Measurements from ENCODE around the gene COX6A2. TPM values are rescaled to one million over a fixed set of nuclear protein-coding genes. Genes with fewer than 3 reads are reported as not detected.

COX6A2 gene
- total RNA-seq, 8 experiments from 2014 or later: not detected

- in situ Hi-C loops (cut with MboI; ENCODE audit: low pct_unique_long_range_greater_than_20kb in 2 of 9, low sequenced_read_pairs in 9 of 9, unreplicated experiment in 9 of 9): loop anchor here in 3 of 9 experiments (25.0 kb wide), 2 partner anchors 402 to 498 kb away; partner anchors contain the start of genes SETD1A (in 2 of the 3) and ZNF267 (in 1 of the 3)
- 0 to 78% (median 69%) methylated on average over 3 to 8 of the region's 8 CpGs for WGBS, 10 experiments
- H3K4me1 ChIP-seq (replicated peaks in 1 of 2): peaks cover 21 to 26% of the 10 kb centered on the region in 2 donors
- H3K4me3 ChIP-seq: peak overlapping the region; percentile 39 to 87 (median 67)
- H3K27ac ChIP-seq: peak overlapping the region; percentile 55 to 81
- ATAC-seq (replicated peaks in 6 of 8): no peak
Observed at GRCh38 chr16:31460582-31461002, 32.4 kb upstream of the COX6A2 start.

GRCh38 chr16:31459687-31460581, 31.8 kb upstream of the COX6A2 start:
- in situ Hi-C loops (cut with MboI; ENCODE audit: low pct_unique_long_range_greater_than_20kb in 2 of 9, low sequenced_read_pairs in 9 of 9, unreplicated experiment in 9 of 9): loop anchor here in 3 of 9 experiments (25.0 kb wide), 2 partner anchors 402 to 498 kb away; partner anchors contain the start of genes SETD1A (in 2 of the 3) and ZNF267 (in 1 of the 3)
- WGBS, 10 experiments: 0 to 34% (median 5%) methylated on average over 2 to 18 of the region's 61 CpGs
- peaks cover 28 to 32% of the 10 kb centered on the region in 2 donors for H3K4me1 ChIP-seq (replicated peaks in 1 of 2)
- peak overlapping the region; percentile 100 for H3K27ac ChIP-seq
- H3K4me3 ChIP-seq: peak overlapping the region; percentile 67 to 87 (median 75)
- peak; percentile 60 to 84 (median 80) for ATAC-seq (replicated peaks in 6 of 8)

- peak; percentile 70 to 85 (median 80) for ATAC-seq (replicated peaks in 6 of 8)
- 0 to 2% (median 0%) methylated on average over 2 to 23 of the region's 91 CpGs; no CpG with 5 or more reads in 5 of the 10 experiments for WGBS, 10 experiments
- peak within 1 kb of the TSS; percentile 100 for H3K27ac ChIP-seq
- in situ Hi-C loops (cut with MboI; ENCODE audit: low pct_unique_long_range_greater_than_20kb in 2 of 9, low sequenced_read_pairs in 9 of 9, unreplicated experiment in 9 of 9): loop anchor here in 3 of 9 experiments (25.0 kb wide), 2 partner anchors 403 to 497 kb away; partner anchors contain the start of genes SETD1A (in 2 of the 3) and ZNF267 (in 1 of the 3)
- peaks cover 36 to 39% of the 10 kb centered on the region in 2 donors for H3K4me1 ChIP-seq (replicated peaks in 1 of 2)
- peak within 1 kb of the TSS; percentile 67 to 87 (median 75) for H3K4me3 ChIP-seq
Observed at GRCh38 chr16:31458844-31459686, 30.9 kb upstream of the COX6A2 start, which contains the start of gene ARMC5. Gene ARMC5, plus strand, starts transcription at chr16:31459501. Its CDS starts 24 bp downstream, at chr16:31459525.

- 0 to 15% (median 2%) methylated on average over 3 to 12 of the region's 42 CpGs; no CpG with 5 or more reads in 2 of the 10 experiments for WGBS, 10 experiments
- ATAC-seq (replicated peaks in 6 of 8): peak in 3 of 8 experiments; percentile 3 to 11 (median 4)
- Histone ChIP-seq H3K4me3 (peak overlapping the region; percentile 67 to 87 (median 75)), H3K27ac (peak overlapping the region; percentile 100), H3K4me1 (replicated peaks in 1 of 2) (peaks cover 44 to 47% of the 10 kb centered on the region in 2 donors)
- in situ Hi-C loops (cut with MboI; ENCODE audit: low pct_unique_long_range_greater_than_20kb in 2 of 9, low sequenced_read_pairs in 9 of 9, unreplicated experiment in 9 of 9): loop anchor here in 3 of 9 experiments (25.0 kb wide), 2 partner anchors 404 to 496 kb away; partner anchors contain the start of genes SETD1A (in 2 of the 3) and ZNF267 (in 1 of the 3)
Observed at GRCh38 chr16:31458073-31458843, 30.1 kb upstream of the COX6A2 start.

- no peak for ATAC-seq (replicated peaks in 6 of 8)
- Histone ChIP-seq H3K4me3 (peak overlapping the region in 3 of 5 donors; percentile 71 to 78 (median 75)), H3K4me1 (replicated peaks in 1 of 2) (peaks cover 51 to 53% of the 10 kb centered on the region in 2 donors), H3K27ac (no peak overlapping the region)
- in situ Hi-C loops (cut with MboI; ENCODE audit: low pct_unique_long_range_greater_than_20kb in 2 of 9, low sequenced_read_pairs in 9 of 9, unreplicated experiment in 9 of 9): loop anchor here in 3 of 9 experiments (25.0 kb wide), 2 partner anchors 405 to 495 kb away; partner anchors contain the start of genes SETD1A (in 2 of the 3) and ZNF267 (in 1 of the 3)
- 50 to 100% (median 76%) methylated on average over 1 to 3 of the region's 8 CpGs; no CpG with 5 or more reads in 2 of the 10 experiments for WGBS, 10 experiments
Observed at GRCh38 chr16:31456988-31457360, 28.8 kb upstream of the COX6A2 start.

GRCh38 chr16:31455601-31456314, 27.6 kb upstream of the COX6A2 start:
- Histone ChIP-seq H3K4me3 (peak overlapping the region in 1 of 5 donors; percentile 13), H3K4me1 (replicated peaks in 1 of 2) (peaks cover 53 to 58% of the 10 kb centered on the region in 2 donors), H3K27ac (peak overlapping the region in 1 of 2 donors; percentile 11)
- ATAC-seq (replicated peaks in 6 of 8): no peak
- 60 to 100% (median 77%) methylated on average over 1 to 9 of the region's 17 CpGs; no CpG with 5 or more reads in 2 of the 10 experiments for WGBS, 10 experiments
- in situ Hi-C loops (cut with MboI; ENCODE audit: low pct_unique_long_range_greater_than_20kb in 2 of 9, low sequenced_read_pairs in 9 of 9, unreplicated experiment in 9 of 9): loop anchor here in 3 of 9 experiments (25.0 kb wide), 2 partner anchors 407 to 493 kb away; partner anchors contain the start of genes SETD1A (in 2 of the 3) and ZNF267 (in 1 of the 3)

- Histone ChIP-seq H3K4me1 (replicated peaks in 1 of 2) (peaks cover 49 to 58% of the 10 kb centered on the region in 2 donors), H3K27ac (peak overlapping the region in 1 of 2 donors; percentile 22), H3K4me3 (peak overlapping the region in 2 of 5 donors; percentile 8 to 10)
- ATAC-seq (replicated peaks in 6 of 8): peak; percentile 4 to 53 (median 45)
- in situ Hi-C loops (cut with MboI; ENCODE audit: low pct_unique_long_range_greater_than_20kb in 2 of 9, low sequenced_read_pairs in 9 of 9, unreplicated experiment in 9 of 9): loop anchor here in 3 of 9 experiments (25.0 kb wide), 2 partner anchors 409 to 491 kb away; partner anchors contain the start of genes SETD1A (in 2 of the 3) and ZNF267 (in 1 of the 3)
- 0 to 100% (median 21%) methylated on average over 1 to 8 of the region's 20 CpGs for WGBS, 10 experiments
Observed at GRCh38 chr16:31453255-31454204, 25.4 kb upstream of the COX6A2 start.

- Histone ChIP-seq H3K4me1 (replicated peaks in 1 of 2) (peaks cover 45 to 56% of the 10 kb centered on the region in 2 donors), H3K4me3 (no peak overlapping the region), H3K27ac (no peak overlapping the region)
- peak in 3 of 8 experiments; percentile 17 to 61 (median 59) for ATAC-seq (replicated peaks in 6 of 8)
- in situ Hi-C loops (cut with MboI; ENCODE audit: low pct_unique_long_range_greater_than_20kb in 2 of 9, low sequenced_read_pairs in 9 of 9, unreplicated experiment in 9 of 9): loop anchor here in 3 of 9 experiments (25.0 kb wide), 2 partner anchors 410 to 490 kb away; partner anchors contain the start of genes SETD1A (in 2 of the 3) and ZNF267 (in 1 of the 3)
- 0 to 70% (median 40%) methylated on average over 1 to 3 of the region's 3 CpGs; no CpG with 5 or more reads in 2 of the 10 experiments for WGBS, 10 experiments
Observed at GRCh38 chr16:31452631-31453106, 24.5 kb upstream of the COX6A2 start.

GRCh38 chr16:31451681-31452351, 23.7 kb upstream of the COX6A2 start:
- WGBS, 10 experiments: 24 to 94% (median 55%) methylated on average over 2 to 9 of the region's 11 CpGs; no CpG with 5 or more reads in 1 of the 10 experiments
- in situ Hi-C loops (cut with MboI; ENCODE audit: low pct_unique_long_range_greater_than_20kb in 2 of 9, low sequenced_read_pairs in 9 of 9, unreplicated experiment in 9 of 9): loop anchor here in 3 of 9 experiments (25.0 kb wide), 2 partner anchors 410 to 490 kb away; partner anchors contain the start of genes SETD1A (in 2 of the 3) and ZNF267 (in 1 of the 3)
- peak; percentile 20 to 94 (median 86) for ATAC-seq (replicated peaks in 6 of 8)
- Histone ChIP-seq H3K27ac (no peak overlapping the region), H3K4me1 (replicated peaks in 1 of 2) (peaks cover 37 to 49% of the 10 kb centered on the region in 2 donors), H3K4me3 (no peak overlapping the region)
